Measurements from ENCODE around the gene RPS16. TPM values are rescaled to one million over a fixed set of nuclear protein-coding genes. Genes with fewer than 3 reads are reported as not detected.
A peak's percentile ranks its signal among the peaks of the same experiment; 100 is the strongest.

The RPS16 gene
- total and polyA plus RNA-seq, 9 of the 15 experiments (the other 6 are each of a cell fraction or from before 2014, with no cell fraction given) = 82.6 to 3,671 (median 2,204) TPM

- 63% methylated on average over 11 of the region's 11 CpGs for WGBS (ENCODE audit: insufficient coverage, low coverage, missing lambda C conversion rate)
- H4K20me1 ChIP-seq (replicated peaks; ENCODE audit: control insufficient read depth, insufficient read depth, low read length) = no peaks in the 10 kb centered on the region
- peaks cover 5% of the 10 kb centered on the region; the same call in 2 of the 3 replicates for H3K79me2 ChIP-seq (ENCODE audit: control insufficient read depth, insufficient read depth, low read length)
- H3K9me3 ChIP-seq (replicated peaks; ENCODE audit: control insufficient read depth, insufficient read depth, low read depth, low read length) = no peaks in the 10 kb centered on the region
- H3K9me1 ChIP-seq (ENCODE audit: control insufficient read depth, insufficient read depth, low read length) = peaks cover 3% of the 10 kb centered on the region
- H3K9ac ChIP-seq (ENCODE audit: insufficient read depth in 1 of 2, low read depth in 2 of 2, low read length in 2 of 2) = peak overlapping the region; percentile 33 to 74; a peak in 3 of 4 replicates
- in situ Hi-C loops (cut with MboI) = no loop called here
- H3K4me1 ChIP-seq (replicated peaks in 1 of 2; ENCODE audit: control insufficient read depth in 2 of 2, insufficient read depth in 2 of 2, low read length in 2 of 2) = peaks cover 41 to 49% of the 10 kb centered on the region in 2 experiments
- H3K36me3 ChIP-seq (ENCODE audit: control insufficient read depth, insufficient read depth, low read length) = peaks cover 24% of the 10 kb centered on the region; the same call in 2 of the 3 replicates
- ATAC-seq (peak; percentile 48), FAIRE-seq (peak; percentile 80), DNase-seq (ENCODE audit: extremely low read depth in 1 of 4, low spot score in 3 of 4) (peak in 2 of 4 experiments; percentile 60 to 77)
- H3K27ac ChIP-seq (ENCODE audit: extremely low read depth, low read depth, low read length) = peak overlapping the region; percentile 68
- POLR2A ChIA-PET = interaction anchor here (0.5 to 1.8 kb wide), 16 partner anchors 8 to 532 kb away, joined by 3 to 12 read pairs (median 4); partner anchors contain the start of genes RPS16, SAMD4B, SUPT5H and TIMM50
- peak overlapping the region; percentile 52; the same call in 1 of the 2 replicates for H3K4me2 ChIP-seq (ENCODE audit: insufficient read depth, low read length)
- BruUV-seq (replicated peaks) = TSS peak; percentile 8
- no peaks in the 10 kb centered on the region for H3K27me3 ChIP-seq (ENCODE audit: control insufficient read depth in 2 of 2, insufficient read depth in 2 of 2, low read length in 2 of 2)
- no peak overlapping the region for H2AFZ ChIP-seq (ENCODE audit: low read depth, low read length)
- CTCF ChIA-PET (ENCODE audit: low intra/inter-chr PET ratio) = interaction anchor here (4.4 kb wide), 1 partner anchor 13 kb away, joined by 74 read pairs; the partner anchor contains the start of gene PLEKHG2
- intact Hi-C loops (cut with micrococcal nuclease) = no loop called here
- H3K4me3 ChIP-seq = no peak overlapping the region
- no peak for TF ChIP-seq LCOR (CRISPR knock-in tag; IDR thresholded peaks at IDR 0.05)
- TF ChIP-seq SNRNP70 (optimal IDR thresholded peaks at IDR 0.05; ENCODE audit: low read depth, low read length) = no peak
- TF ChIP-seq ARNT (IDR thresholded peaks at IDR 0.05) = no peak
- TF ChIP-seq REST (IDR thresholded peaks at IDR 0.05; ENCODE audit: borderline replicate concordance) = no peak
- TF ChIP-seq REST (CRISPR knock-in tag; IDR thresholded peaks at IDR 0.05; ENCODE audit: low read depth) = no peak
- no peak for TF ChIP-seq ZNF639 (CRISPR knock-in tag; conservative IDR thresholded peaks at IDR 0.05 in 1 of 2, IDR thresholded peaks at IDR 0.05 in 1 of 2)
- TF ChIP-seq ZMIZ1 (IDR thresholded peaks at IDR 0.05; ENCODE audit: low read depth in 2 of 2, low read length in 2 of 2) = no peak
- no peak for TF ChIP-seq PHB2 (IDR thresholded peaks at IDR 0.05; ENCODE audit: low read depth)
Measured at GRCh38 chr19:39398297-39398864, 37.4 kb downstream of the RPS16 start.

Measured in K562 (cell line).